PC-3 (cell line): ENCODE results near the gene KCNK5. TPM values are rescaled to one million over a fixed set of nuclear protein-coding genes. Genes with fewer than 3 reads are reported as not detected.

Experiments used
- ATAC-seq: fragments of 200-7000 bp; cut with Tn5 transposase; 2 replicates; pipeline ENCODE4 v1.9.1; 2020; ENCODE audit warnings: mild to moderate bottlenecking, moderate library complexity
- BruUV-seq: library from RNA; stranded (reverse); fragments of 400-500 nt; replicated peaks from 2 replicates; lab custom pipeline; 2021; lab: Mats Ljungman, UMichigan
- CTCF ChIA-PET: fragments of 300-600 bp; sonication (Branson Sonifier 250); formaldehyde crosslinking; loops from one replicate; lab custom pipeline; 2022; ENCODE audit warnings: antibody characterized with exemption; lab: Charles Lee
- POLR2A ChIA-PET: fragments of 300-600 bp; sonication (Branson Sonifier 250); formaldehyde crosslinking; loops from one replicate; lab custom pipeline; 2022; ENCODE audit warnings: antibody characterized with exemption; ENCODE audit not compliant: unreplicated experiment; lab: Charles Lee
- DNase-seq: peaks from one replicate; pipeline ENCODE4 v3.0.0-alpha.2; 2015
- H2AFZ ChIP-seq: fragments of 300-600 bp; sonication (generic); 2 replicates; pipeline ENCODE4 v1.6.0; 2016; ENCODE audit warnings: antibody characterized with exemption, low read length
- H3F3A ChIP-seq: fragments of 300-600 bp; sonication (generic); one replicate; pipeline ENCODE4 v1.6.0; 2017; ENCODE audit warnings: antibody characterized with exemption, low read length, control low read depth, mild to moderate bottlenecking; ENCODE audit not compliant: unreplicated experiment
- H3K27ac ChIP-seq: fragments of 300-600 bp; sonication (generic); 2 replicates; pipeline ENCODE4 v1.5.1; 2016; ENCODE audit warnings: mild to moderate bottlenecking, low read length
- H3K27me3 ChIP-seq: fragments of 300-600 bp; sonication (generic); 2 replicates; pipeline ENCODE4 v1.6.1; 2016; ENCODE audit warnings: low read length, mixed read lengths
- H3K36me3 ChIP-seq: fragments of 300-600 bp; sonication (generic); 2 replicates; pipeline ENCODE4 v1.6.1; 2016; ENCODE audit warnings: low read depth, mixed run types, low read length, mixed read lengths
- H3K4me1 ChIP-seq: fragments of 300-600 bp; sonication (generic); 2 replicates; pipeline ENCODE4 v1.5.1; 2016; ENCODE audit warnings: low read length; ENCODE audit not compliant: insufficient read depth
- H3K4me2 ChIP-seq: fragments of 300-600 bp; sonication (generic); 2 replicates; pipeline ENCODE4 v1.6.0; 2016; ENCODE audit warnings: low read length
- H3K4me3 ChIP-seq: fragments of 300-600 bp; sonication (generic); 2 replicates; pipeline ENCODE4 v1.5.1; 2016; ENCODE audit warnings: mild to moderate bottlenecking, low read length, mixed read lengths
- H3K79me2 ChIP-seq: fragments of 300-600 bp; sonication (generic); 2 replicates; pipeline ENCODE4 v1.6.1; 2017; ENCODE audit warnings: low read length, mixed read lengths
- H3K9ac ChIP-seq: fragments of 300-600 bp; sonication (generic); 2 replicates; pipeline ENCODE4 v1.6.0; 2016; ENCODE audit warnings: mild to moderate bottlenecking, low read length
- H3K9me2 ChIP-seq: fragments of 300-600 bp; sonication (generic); replicated peaks from 2 replicates; pipeline ENCODE4 v1.6.1; 2016; ENCODE audit warnings: mixed run types, low read length, mixed read lengths
- H3K9me3 ChIP-seq: fragments of 300-600 bp; sonication (generic); 2 replicates; pipeline ENCODE4 v1.6.1; 2016; ENCODE audit warnings: low read length, mixed read lengths
- H4K20me1 ChIP-seq: fragments of 300-600 bp; sonication (generic); 2 replicates; pipeline ENCODE4 v1.6.1; 2016; ENCODE audit warnings: low read length, mixed read lengths
- CTCF ChIP-seq: fragments of 300-600 bp; sonication (generic); conservative IDR thresholded peaks from 2 replicates; pipeline ENCODE4 v1.5.1; 2017; ENCODE audit warnings: antibody characterized with exemption, low read depth, mild to moderate bottlenecking, low read length
- EZH2 ChIP-seq: fragments of 300-600 bp; sonication (generic); IDR thresholded peaks from one replicate; pipeline ENCODE4 v1.6.1; 2017; ENCODE audit warnings: antibody characterized with exemption, mild to moderate bottlenecking, low read length; ENCODE audit not compliant: unreplicated experiment
- EZH2phosphoT487 ChIP-seq: fragments of 300-600 bp; sonication (generic); IDR thresholded peaks from 2 replicates; pipeline ENCODE4 v1.6.1; 2018; ENCODE audit warnings: mild to moderate bottlenecking, antibody characterized with exemption, low read length, borderline replicate concordance
- intact Hi-C: fragments of 100-400 bp; cut with micrococcal nuclease; formaldehyde crosslinking; loops from 2 replicates; pipeline ENCODE4 v1.9.0; 2023
- total RNA-seq: library from RNA; depleted of rRNA; stranded (reverse); fragments of >200 nt; gene quantifications from 2 replicates; pipeline ENCODE4 v1.2.3, GENCODE V29; 2014

The KCNK5 gene
- total RNA-seq, 1 experiment from 2014 or later = 3.5 TPM

- peaks cover 20% of the 10 kb centered on the region for H3K4me1 ChIP-seq
- no peaks in the 10 kb centered on the region for H3K27me3 ChIP-seq
Observed at GRCh38 chr6:39215640-39216158, 13.6 kb downstream of the KCNK5 start.

GRCh38 chr6:39214846-39215639 is 14.2 kb downstream of the KCNK5 start:
- ChIA-PET CTCF (no interaction called here), POLR2A (no interaction called here)
- Histone ChIP-seq H3K4me3 (no peak overlapping the region), H3K9me2 (no peaks in the 10 kb centered on the region), H3K36me3 (no peaks in the 10 kb centered on the region), H3K4me1 (peaks cover 20% of the 10 kb centered on the region), H2AFZ (no peak overlapping the region), H4K20me1 (no peaks in the 10 kb centered on the region), H3K27me3 (no peaks in the 10 kb centered on the region), H3F3A (no peaks in the 10 kb centered on the region), H3K27ac (peak overlapping the region; percentile 18; the same call in 1 of the 2 replicates), H3K9ac (no peak overlapping the region), H3K4me2 (peak overlapping the region; percentile 37; the same call in 1 of the 2 replicates), H3K79me2 (no peaks in the 10 kb centered on the region), H3K9me3 (no peaks in the 10 kb centered on the region)
- ATAC-seq = peak; percentile 58
- BruUV-seq = no TSS peak
- TF ChIP-seq CTCF = no peak
- no peak for TF ChIP-seq EZH2phosphoT487
- TF ChIP-seq EZH2 = no peak
- DNase-seq = peak; percentile 78
- intact Hi-C loops = no loop called here

More at GRCh38 chr6:39215640-39216158, 13.6 kb downstream of the KCNK5 start:
- H3K79me2 ChIP-seq = no peaks in the 10 kb centered on the region
- POLR2A ChIA-PET = no interaction called here
- H3K4me3 ChIP-seq = no peak overlapping the region
- no peaks in the 10 kb centered on the region for H3K36me3 ChIP-seq
- DNase-seq = no peak
- CTCF ChIA-PET = no interaction called here
- intact Hi-C loops = no loop called here
- no peaks in the 10 kb centered on the region for H4K20me1 ChIP-seq
- no peak for TF ChIP-seq EZH2
- no peak for TF ChIP-seq EZH2phosphoT487
- no peak for TF ChIP-seq CTCF
- no peaks in the 10 kb centered on the region for H3F3A ChIP-seq
- ATAC-seq = no peak; the same call in 1 of the 2 replicates
- H2AFZ ChIP-seq = no peak overlapping the region
- H3K27ac ChIP-seq = peak overlapping the region; percentile 18
- H3K9me3 ChIP-seq = no peaks in the 10 kb centered on the region
- no peak overlapping the region for H3K9ac ChIP-seq
- no peaks in the 10 kb centered on the region for H3K9me2 ChIP-seq
- BruUV-seq = no TSS peak
- peak overlapping the region; percentile 37; the same call in 1 of the 2 replicates for H3K4me2 ChIP-seq
